ENCODE data around the gene KRTAP10-10.
"Not testable (repeated sequence)": the region's sequence is repeated elsewhere in the genome, so short reads cannot be mapped to it uniquely, and the experiment has no call there.

KRTAP10-10 gene

GRCh38 chr21:44596068-44596725 lies 41.0 kb upstream of the KRTAP10-10 start:
- Histone ChIP-seq H3K4me1 (ENCODE audit: low read length) (no peaks in the 10 kb centered on the region), H2AFZ (ENCODE audit: low read length) (no peak overlapping the region), H3K9me2 (replicated peaks; ENCODE audit: insufficient read depth, low read length) (no peaks in the 10 kb centered on the region), H3K9me3 (replicated peaks; ENCODE audit: insufficient read depth, low read length) (no peaks in the 10 kb centered on the region), H3K36me3 (replicated peaks; ENCODE audit: insufficient read depth, low read length) (no peaks in the 10 kb centered on the region), H3K79me2 (ENCODE audit: low read length) (no peaks in the 10 kb centered on the region), H4K20me1 (ENCODE audit: insufficient read depth, low read length) (no peaks in the 10 kb centered on the region), H3K27ac (ENCODE audit: low read length) (no peak overlapping the region), H3K27me3 (replicated peaks; ENCODE audit: insufficient read depth, low read length) (peaks cover 85% of the 10 kb centered on the region), H3K4me3 (ENCODE audit: low read length) (no peak overlapping the region), H3K9ac (ENCODE audit: low read length) (no peak overlapping the region), H3K4me2 (ENCODE audit: low read depth, low read length) (no peak overlapping the region), H3F3A (ENCODE audit: insufficient read depth, low read length) (no peaks in the 10 kb centered on the region)
- no peak for DNase-seq
- TF ChIP-seq, protein P1, sequence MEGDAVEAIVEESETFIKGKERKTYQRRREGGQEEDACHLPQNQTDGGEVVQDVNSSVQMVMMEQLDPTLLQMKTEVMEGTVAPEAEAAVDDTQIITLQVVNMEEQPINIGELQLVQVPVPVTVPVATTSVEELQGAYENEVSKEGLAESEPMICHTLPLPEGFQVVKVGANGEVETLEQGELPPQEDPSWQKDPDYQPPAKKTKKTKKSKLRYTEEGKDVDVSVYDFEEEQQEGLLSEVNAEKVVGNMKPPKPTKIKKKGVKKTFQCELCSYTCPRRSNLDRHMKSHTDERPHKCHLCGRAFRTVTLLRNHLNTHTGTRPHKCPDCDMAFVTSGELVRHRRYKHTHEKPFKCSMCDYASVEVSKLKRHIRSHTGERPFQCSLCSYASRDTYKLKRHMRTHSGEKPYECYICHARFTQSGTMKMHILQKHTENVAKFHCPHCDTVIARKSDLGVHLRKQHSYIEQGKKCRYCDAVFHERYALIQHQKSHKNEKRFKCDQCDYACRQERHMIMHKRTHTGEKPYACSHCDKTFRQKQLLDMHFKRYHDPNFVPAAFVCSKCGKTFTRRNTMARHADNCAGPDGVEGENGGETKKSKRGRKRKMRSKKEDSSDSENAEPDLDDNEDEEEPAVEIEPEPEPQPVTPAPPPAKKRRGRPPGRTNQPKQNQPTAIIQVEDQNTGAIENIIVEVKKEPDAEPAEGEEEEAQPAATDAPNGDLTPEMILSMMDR (IDR thresholded peaks at IDR 0.05; ENCODE audit: low read length): no peak
- TF ChIP-seq EZH2 (optimal IDR thresholded peaks at IDR 0.05; ENCODE audit: low read depth, low read length) (no peak), EZH2phosphoT487 (IDR thresholded peaks at IDR 0.05; ENCODE audit: low read length) (no peak)

GRCh38 chr21:44598061-44598460 lies 39.1 kb upstream of the KRTAP10-10 start:
- Histone ChIP-seq H3K9me2 (replicated peaks; ENCODE audit: insufficient read depth, low read length) (no peaks in the 10 kb centered on the region), H3K4me3 (ENCODE audit: low read length) (no peak overlapping the region), H2AFZ (ENCODE audit: low read length) (no peak overlapping the region), H3K27ac (ENCODE audit: low read length) (no peak overlapping the region), H3K9me3 (replicated peaks; ENCODE audit: insufficient read depth, low read length) (no peaks in the 10 kb centered on the region), H3K36me3 (replicated peaks; ENCODE audit: insufficient read depth, low read length) (no peaks in the 10 kb centered on the region), H3F3A (ENCODE audit: insufficient read depth, low read length) (no peaks in the 10 kb centered on the region), H4K20me1 (ENCODE audit: insufficient read depth, low read length) (no peaks in the 10 kb centered on the region), H3K27me3 (replicated peaks; ENCODE audit: insufficient read depth, low read length) (peaks cover 84% of the 10 kb centered on the region), H3K9ac (ENCODE audit: low read length) (no peak overlapping the region), H3K79me2 (ENCODE audit: low read length) (no peaks in the 10 kb centered on the region), H3K4me1 (ENCODE audit: low read length) (no peaks in the 10 kb centered on the region), H3K4me2 (ENCODE audit: low read depth, low read length) (no peak overlapping the region)
- TF ChIP-seq, protein P1 (IDR thresholded peaks at IDR 0.05; ENCODE audit: low read length): no peak
- TF ChIP-seq EZH2 (optimal IDR thresholded peaks at IDR 0.05; ENCODE audit: low read depth, low read length) (no peak), EZH2phosphoT487 (IDR thresholded peaks at IDR 0.05; ENCODE audit: low read length) (no peak)
- no peak for DNase-seq

DNA sequence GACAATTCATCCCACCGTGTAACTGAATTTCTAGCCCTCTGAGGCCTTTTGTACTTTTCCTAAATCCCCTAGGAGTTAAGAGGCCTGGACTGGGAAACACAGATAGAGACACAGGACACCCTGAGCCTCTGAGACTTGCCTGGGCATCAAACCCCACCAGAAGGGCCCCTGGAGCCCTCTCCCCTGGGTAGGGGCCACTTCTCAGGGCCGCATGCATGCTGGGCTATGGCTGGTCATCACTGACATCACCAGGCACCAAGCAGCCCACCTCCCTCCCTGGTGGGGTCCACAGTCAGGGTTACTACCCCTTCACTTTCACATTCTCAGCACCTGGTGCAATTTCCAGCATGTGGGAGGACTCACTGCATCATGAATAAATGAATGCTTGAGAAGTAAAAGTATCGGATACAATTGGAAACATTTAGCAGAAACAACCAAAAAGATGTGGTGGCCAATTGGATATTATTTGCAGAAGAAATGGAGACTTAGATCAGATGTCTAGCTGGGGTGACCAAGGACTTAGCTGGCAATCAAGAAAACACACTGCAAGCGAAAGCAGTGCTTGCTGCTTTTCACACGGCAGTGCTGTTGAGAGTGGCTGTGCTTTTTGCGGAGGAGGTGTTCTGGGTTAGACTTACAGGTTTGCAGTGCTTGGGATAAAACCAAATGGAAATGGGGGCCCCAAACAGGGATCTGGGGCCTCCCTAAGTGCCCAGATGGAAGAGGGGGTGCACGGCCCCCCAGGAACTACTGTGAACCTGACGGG lies 37.7 kb upstream of the KRTAP10-10 start:
- Histone ChIP-seq H3K4me2 (ENCODE audit: low read depth, low read length) (no peak overlapping the region), H2AFZ (ENCODE audit: low read length) (no peak overlapping the region), H3K27me3 (replicated peaks; ENCODE audit: insufficient read depth, low read length) (peaks cover 84% of the 10 kb centered on the region), H3K36me3 (replicated peaks; ENCODE audit: insufficient read depth, low read length) (no peaks in the 10 kb centered on the region), H4K20me1 (ENCODE audit: insufficient read depth, low read length) (no peaks in the 10 kb centered on the region), H3K79me2 (ENCODE audit: low read length) (no peaks in the 10 kb centered on the region), H3K27ac (ENCODE audit: low read length) (no peak overlapping the region), H3K4me1 (ENCODE audit: low read length) (no peaks in the 10 kb centered on the region), H3K9ac (ENCODE audit: low read length) (no peak overlapping the region), H3K9me2 (replicated peaks; ENCODE audit: insufficient read depth, low read length) (no peaks in the 10 kb centered on the region), H3F3A (ENCODE audit: insufficient read depth, low read length) (no peaks in the 10 kb centered on the region), H3K4me3 (ENCODE audit: low read length) (no peak overlapping the region), H3K9me3 (replicated peaks; ENCODE audit: insufficient read depth, low read length) (no peaks in the 10 kb centered on the region)
- no peak for DNase-seq
- TF ChIP-seq EZH2 (optimal IDR thresholded peaks at IDR 0.05; ENCODE audit: low read depth, low read length): no peak
- TF ChIP-seq, protein P1 (IDR thresholded peaks at IDR 0.05; ENCODE audit: low read length): no peak
- no peak for TF ChIP-seq EZH2phosphoT487 (IDR thresholded peaks at IDR 0.05; ENCODE audit: low read length)

GRCh38 chr21:44600118-44600978 lies 36.8 kb upstream of the KRTAP10-10 start, which contains the start of gene KRTAP10-7:
Gene KRTAP10-7, plus strand, starts transcription at chr21:44600597. Its CDS starts 25 bp downstream, at chr21:44600622.
- H3K9me2 ChIP-seq (replicated peaks; ENCODE audit: insufficient read depth, low read length); H3F3A ChIP-seq (ENCODE audit: insufficient read depth, low read length); DNase-seq; H3K79me2 ChIP-seq (ENCODE audit: low read length); H3K36me3 ChIP-seq (replicated peaks; ENCODE audit: insufficient read depth, low read length); H3K9me3 ChIP-seq (replicated peaks; ENCODE audit: insufficient read depth, low read length); H3K4me3 ChIP-seq (ENCODE audit: low read length); H3K4me1 ChIP-seq (ENCODE audit: low read length); H3K4me2 ChIP-seq (ENCODE audit: low read depth, low read length); H3K9ac ChIP-seq (ENCODE audit: low read length); H3K27ac ChIP-seq (ENCODE audit: low read length); H4K20me1 ChIP-seq (ENCODE audit: insufficient read depth, low read length); H2AFZ ChIP-seq (ENCODE audit: low read length): not testable (repeated sequence)
- H3K27me3 ChIP-seq (replicated peaks; ENCODE audit: insufficient read depth, low read length): peaks cover 85% of the 10 kb centered on the region

DNA sequence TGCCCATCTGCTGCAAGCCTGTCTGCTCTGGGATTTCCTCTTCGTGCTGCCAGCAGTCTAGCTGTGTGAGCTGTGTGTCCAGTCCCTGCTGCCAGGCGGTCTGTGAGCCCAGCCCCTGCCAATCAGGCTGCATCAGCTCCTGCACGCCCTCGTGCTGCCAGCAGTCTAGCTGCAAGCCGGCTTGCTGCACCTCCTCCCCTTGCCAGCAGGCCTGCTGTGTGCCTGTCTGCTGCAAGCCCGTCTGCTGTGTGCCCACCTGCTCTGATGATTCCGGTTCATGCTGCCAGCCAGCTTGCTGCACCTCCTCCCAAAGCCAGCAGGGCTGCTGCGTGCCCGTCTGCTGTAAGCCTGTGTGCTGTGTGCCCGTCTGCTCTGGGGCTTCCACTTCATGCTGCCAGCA lies 36.1 kb upstream of the KRTAP10-10 start:
- H3K4me2 ChIP-seq (ENCODE audit: low read depth, low read length): not testable (repeated sequence)

More for the DNA sequence above, 36.1 kb upstream of the KRTAP10-10 start:
- not testable (repeated sequence) for H3K36me3 ChIP-seq (replicated peaks; ENCODE audit: insufficient read depth, low read length); H3K79me2 ChIP-seq (ENCODE audit: low read length); H2AFZ ChIP-seq (ENCODE audit: low read length); H3F3A ChIP-seq (ENCODE audit: insufficient read depth, low read length); H3K9me2 ChIP-seq (replicated peaks; ENCODE audit: insufficient read depth, low read length); H3K4me3 ChIP-seq (ENCODE audit: low read length); H4K20me1 ChIP-seq (ENCODE audit: insufficient read depth, low read length); H3K9me3 ChIP-seq (replicated peaks; ENCODE audit: insufficient read depth, low read length); H3K4me1 ChIP-seq (ENCODE audit: low read length); H3K27ac ChIP-seq (ENCODE audit: low read length); H3K9ac ChIP-seq (ENCODE audit: low read length); DNase-seq
- H3K27me3 ChIP-seq (replicated peaks; ENCODE audit: insufficient read depth, low read length): peaks cover 85% of the 10 kb centered on the region
